IPS DF 6.9 (cell line): ENCODE results near the gene GPAT3.

ENCODE experiments used
- DNase-seq: peaks from one replicate; pipeline ENCODE4 v3.0.0-alpha.2; 2013; ENCODE audit warnings: low read depth, low spot score
- H3K27ac ChIP-seq: one replicate; pipeline ENCODE4 v1.5.1; 2013; ENCODE audit warnings: low read length, control low read depth
- H3K27me3 ChIP-seq: 2 replicates; pipeline ENCODE4 v1.6.1; 2013; ENCODE audit warnings: mild to moderate bottlenecking, low read length; ENCODE audit not compliant: control insufficient read depth, insufficient read depth
- H3K36me3 ChIP-seq: 2 replicates; pipeline ENCODE4 v1.6.1; 2013; ENCODE audit warnings: low read length; ENCODE audit not compliant: control insufficient read depth, insufficient read depth
- H3K4me1 ChIP-seq: 2 replicates; pipeline ENCODE4 v1.6.1; 2013; ENCODE audit warnings: low read length; ENCODE audit not compliant: control insufficient read depth, insufficient read depth
- H3K4me3 ChIP-seq: 2 replicates; pipeline ENCODE4 v1.5.1; 2013; ENCODE audit warnings: mild to moderate bottlenecking, low read length
- H3K9me3 ChIP-seq: 2 replicates; pipeline ENCODE4 v1.6.1; 2013; ENCODE audit warnings: low read length, inconsistent platforms; ENCODE audit not compliant: control insufficient read depth, insufficient read depth
- WGBS: extraction: QIAGEN DNeasy Blood & Tissue Kit; methylation state at CpG from one replicate; pipeline ENCODE4 v1.1.7; 2013; ENCODE audit warnings: mixed read lengths, missing lambda C conversion rate; ENCODE audit not compliant: insufficient read length, insufficient coverage; 5-methylcytosine and 5-hydroxymethylcytosine counted together

Gene GPAT3

GRCh38 chr4:83603129-83603528 lies 67.2 kb downstream of the GPAT3 start:
- no peaks in the 10 kb centered on the region for H3K27me3 ChIP-seq
- DNase-seq: no peak
- H3K36me3 ChIP-seq: no peaks in the 10 kb centered on the region
- H3K4me1 ChIP-seq: no peaks in the 10 kb centered on the region
- no peak overlapping the region for H3K27ac ChIP-seq
- WGBS: no CpG with 5 or more reads among the region's 3 CpGs
- H3K9me3 ChIP-seq: no peaks in the 10 kb centered on the region
- no peak overlapping the region for H3K4me3 ChIP-seq

- DNase-seq: no peak
- no CpG with 5 or more reads among the region's 2 CpGs for WGBS
Measured at GRCh38 chr4:83604321-83604720, 68.4 kb downstream of the GPAT3 start.

GRCh38 chr4:83605210-83605609 lies 69.3 kb downstream of the GPAT3 start:
- Histone ChIP-seq H3K36me3 (no peaks in the 10 kb centered on the region), H3K27me3 (no peaks in the 10 kb centered on the region), H3K4me1 (no peaks in the 10 kb centered on the region), H3K9me3 (no peaks in the 10 kb centered on the region), H3K4me3 (no peak overlapping the region), H3K27ac (no peak overlapping the region)
- no peak for DNase-seq
- WGBS: no CpG with 5 or more reads among the region's 3 CpGs

More at GRCh38 chr4:83604321-83604720, 68.4 kb downstream of the GPAT3 start:
- Histone ChIP-seq H3K9me3 (no peaks in the 10 kb centered on the region), H3K27ac (no peak overlapping the region), H3K4me3 (no peak overlapping the region), H3K27me3 (no peaks in the 10 kb centered on the region), H3K36me3 (no peaks in the 10 kb centered on the region), H3K4me1 (no peaks in the 10 kb centered on the region)

- WGBS: no CpG with 5 or more reads among the region's 3 CpGs
- H3K9me3 ChIP-seq: no peaks in the 10 kb centered on the region
- H3K4me3 ChIP-seq: no peak overlapping the region
- H3K27ac ChIP-seq: no peak overlapping the region
- H3K36me3 ChIP-seq: no peaks in the 10 kb centered on the region
- no peaks in the 10 kb centered on the region for H3K4me1 ChIP-seq
- DNase-seq: no peak
- no peaks in the 10 kb centered on the region for H3K27me3 ChIP-seq
Measured at GRCh38 chr4:83605744-83606172, 69.8 kb downstream of the GPAT3 start.

- no peaks in the 10 kb centered on the region for H3K4me1 ChIP-seq
- no peak overlapping the region for H3K27ac ChIP-seq
- no peaks in the 10 kb centered on the region for H3K9me3 ChIP-seq
- H3K36me3 ChIP-seq: no peaks in the 10 kb centered on the region
- H3K27me3 ChIP-seq: no peaks in the 10 kb centered on the region
- no peak for DNase-seq
- no peak overlapping the region for H3K4me3 ChIP-seq
Measured at GRCh38 chr4:83606460-83606859, 70.6 kb downstream of the GPAT3 start.

- no peak overlapping the region for H3K27ac ChIP-seq
- no peak for DNase-seq
- H3K4me1 ChIP-seq: no peaks in the 10 kb centered on the region
- H3K36me3 ChIP-seq: no peaks in the 10 kb centered on the region
- H3K27me3 ChIP-seq: no peaks in the 10 kb centered on the region
- H3K9me3 ChIP-seq: no peaks in the 10 kb centered on the region
- WGBS: no CpG with 5 or more reads among the region's 7 CpGs
- no peak overlapping the region for H3K4me3 ChIP-seq
Measured at GRCh38 chr4:83606898-83607297, 71.0 kb downstream of the GPAT3 start.

- Histone ChIP-seq H3K9me3 (no peaks in the 10 kb centered on the region), H3K4me1 (no peaks in the 10 kb centered on the region), H3K27ac (no peak overlapping the region), H3K4me3 (no peak overlapping the region), H3K36me3 (no peaks in the 10 kb centered on the region), H3K27me3 (no peaks in the 10 kb centered on the region)
- DNase-seq: no peak
Measured at GRCh38 chr4:83609365-83609764, 73.5 kb downstream of the GPAT3 start.

GRCh38 chr4:83610729-83611128 lies 74.8 kb downstream of the GPAT3 start:
- Histone ChIP-seq H3K36me3 (no peaks in the 10 kb centered on the region), H3K4me3 (no peak overlapping the region), H3K4me1 (no peaks in the 10 kb centered on the region), H3K27me3 (no peaks in the 10 kb centered on the region), H3K9me3 (no peaks in the 10 kb centered on the region), H3K27ac (no peak overlapping the region)
- no CpG with 5 or more reads among the region's 1 CpG for WGBS
- DNase-seq: no peak

GRCh38 chr4:83613023-83613422 lies 77.1 kb downstream of the GPAT3 start:
- H3K4me3 ChIP-seq: no peak overlapping the region
- H3K27ac ChIP-seq: no peak overlapping the region
- H3K9me3 ChIP-seq: no peaks in the 10 kb centered on the region
- DNase-seq: no peak
- no peaks in the 10 kb centered on the region for H3K27me3 ChIP-seq
- H3K36me3 ChIP-seq: no peaks in the 10 kb centered on the region
- H3K4me1 ChIP-seq: peaks cover 2% of the 10 kb centered on the region; the same call in 1 of the 2 replicates

- H3K4me3 ChIP-seq: no peak overlapping the region
- H3K27ac ChIP-seq: no peak overlapping the region
- no peaks in the 10 kb centered on the region for H3K9me3 ChIP-seq
- no peaks in the 10 kb centered on the region for H3K27me3 ChIP-seq
- H3K36me3 ChIP-seq: no peaks in the 10 kb centered on the region
- no peak for DNase-seq
- peaks cover 5% of the 10 kb centered on the region for H3K4me1 ChIP-seq
- no CpG with 5 or more reads among the region's 4 CpGs for WGBS
Measured at GRCh38 chr4:83613994-83614393, 78.1 kb downstream of the GPAT3 start.

GRCh38 chr4:83616252-83616651 lies 80.3 kb downstream of the GPAT3 start:
- Histone ChIP-seq H3K27me3 (no peaks in the 10 kb centered on the region), H3K9me3 (no peaks in the 10 kb centered on the region), H3K36me3 (no peaks in the 10 kb centered on the region), H3K27ac (no peak overlapping the region), H3K4me1 (peaks cover 5% of the 10 kb centered on the region), H3K4me3 (no peak overlapping the region)
- WGBS: no CpG with 5 or more reads among the region's 1 CpG
- DNase-seq: no peak
